Aorta (tissue), 5 donors: ENCODE results near the gene RASD1. TPM values are rescaled to one million over a fixed set of nuclear protein-coding genes. Genes with fewer than 3 reads are reported as not detected.
"Not testable (repeated sequence)": the region's sequence is repeated elsewhere in the genome, so short reads cannot be mapped to it uniquely, and the experiment has no call there.

Experiments used
- ATAC-seq: fragments of 200-7000 bp; cut with Tn5 transposase; one replicate; pipeline ENCODE4 v1.9.1; 2022; ENCODE audit warnings: moderate library complexity; ENCODE audit not compliant: low FRiP score
- DNase-seq, 2 donors: peaks; one replicate each; pipeline ENCODE4 v3.0.0-alpha.2; 2020
- H3K27ac ChIP-seq, 2 donors: one replicate each; pipeline ENCODE4 v1.5.1; 2013; ENCODE audit warnings: low read length in 2 of 2, mild to moderate bottlenecking in 2 of 2, moderate library complexity in 2 of 2, control low read depth in 1 of 2, inconsistent platforms in 1 of 2, low read depth in 1 of 2
- H3K27me3 ChIP-seq, 2 donors: one replicate each; pipeline ENCODE4 v1.6.1; 2013; ENCODE audit warnings: control low read depth in 1 of 2, low read length in 1 of 2, mild to moderate bottlenecking in 1 of 2, moderate library complexity in 1 of 2; ENCODE audit not compliant: insufficient read depth in 2 of 2, control insufficient read depth in 1 of 2
- H3K36me3 ChIP-seq, 2 donors: one replicate each; pipeline ENCODE4 v1.6.1; 2013; ENCODE audit warnings: control low read depth in 1 of 2, low read length in 1 of 2, mild to moderate bottlenecking in 1 of 2; ENCODE audit not compliant: insufficient read depth in 2 of 2, control insufficient read depth in 1 of 2
- H3K4me1 ChIP-seq, 2 donors: one replicate each; pipeline ENCODE4 v1.6.1; 2013; ENCODE audit warnings: low read length in 2 of 2, control low read depth in 1 of 2, mild to moderate bottlenecking in 1 of 2, moderate library complexity in 1 of 2; ENCODE audit not compliant: insufficient read depth in 2 of 2, control insufficient read depth in 1 of 2
- H3K4me3 ChIP-seq, 2 donors: one replicate each; pipeline ENCODE4 v1.5.1; 2013; ENCODE audit warnings: low read length in 2 of 2, control low read depth in 1 of 2, mild to moderate bottlenecking in 1 of 2
- H3K9me3 ChIP-seq: one replicate; pipeline ENCODE4 v1.6.1; 2013; ENCODE audit warnings: mild to moderate bottlenecking, low read length; ENCODE audit not compliant: control insufficient read depth
- WGBS, 2 donors: extraction: QIAGEN DNeasy Blood & Tissue Kit; methylation state at CpG; one replicate each; pipeline ENCODE4 v1.1.7; 2013; 5-methylcytosine and 5-hydroxymethylcytosine counted together
- intact Hi-C, 2 donors: fragments of 100-400 bp; cut with DNase I; formaldehyde crosslinking; loops; one replicate each; pipeline versions ENCODE4 v1.14.2 to v1.15.0; 2022
- polyA plus RNA-seq, 2 donors: library from polyadenylated mRNA; stranded (reverse); fragments of 200-250 nt; gene quantifications; one replicate each; pipeline ENCODE4 v1.2.3, GENCODE V29; 2013
- total RNA-seq, 2 donors: library from RNA; stranded (reverse); fragmentation: NEBNext Ultra II Directional; extraction: Animal tissue kit (Norgen Biotek cat#: 25700); gene quantifications; one replicate each; pipeline ENCODE4 v1.2.1, GENCODE V29; 2021
- donor health status: healthy with polysubstance abuse.
- donor health status: Bipolar disorder and iron deficiency.
- donor health status: DM: no; HTN: no; CAD: no.
- donor health status: DM: no; HTN: no; CAD: no.
- donor health status: DM: yes; HTN: yes; CAD: no.

Gene RASD1
- total and polyA plus RNA-seq, 4 donors = 2.9 to 50.1 (median 8.3) TPM

- H3K27ac ChIP-seq = no peak overlapping the region
- ATAC-seq (no peak), DNase-seq (no peak)
- H3K27me3 ChIP-seq = no peaks in the 10 kb centered on the region
- no peak overlapping the region for H3K4me3 ChIP-seq
- intact Hi-C loops = no loop called here
- no peaks in the 10 kb centered on the region for H3K4me1 ChIP-seq
- WGBS, 2 donors = 80% methylated on average over 6 of the region's 6 CpGs
- H3K36me3 ChIP-seq = no peaks in the 10 kb centered on the region
- no peaks in the 10 kb centered on the region for H3K9me3 ChIP-seq
These were observed 32.4 kb downstream of the RASD1 start for GRCh38 chr17:17463821-17464220.

GRCh38 chr17:17462048-17462824, 34.0 kb downstream of the RASD1 start:
- ATAC-seq = no peak
- no peaks in the 10 kb centered on the region for H3K27me3 ChIP-seq
- intact Hi-C loops = no loop called here
- no peaks in the 10 kb centered on the region for H3K36me3 ChIP-seq
- H3K27ac ChIP-seq = no peak overlapping the region
- H3K9me3 ChIP-seq = no peaks in the 10 kb centered on the region
- H3K4me3 ChIP-seq = no peak overlapping the region
- no peak for DNase-seq
- WGBS, 2 donors = 67 to 69% methylated on average over 15 of the region's 15 CpGs
- no peaks in the 10 kb centered on the region for H3K4me1 ChIP-seq

GRCh38 chr17:17460038-17460437, 36.2 kb downstream of the RASD1 start:
- DNase-seq (no peak), ATAC-seq (no peak)
- no peak overlapping the region for H3K4me3 ChIP-seq
- H3K9me3 ChIP-seq = no peaks in the 10 kb centered on the region
- 97 to 99% methylated on average over 4 of the region's 4 CpGs for WGBS, 2 donors
- H3K27me3 ChIP-seq = no peaks in the 10 kb centered on the region
- intact Hi-C loops = no loop called here
- H3K36me3 ChIP-seq = no peaks in the 10 kb centered on the region
- H3K4me1 ChIP-seq = no peaks in the 10 kb centered on the region
- no peak overlapping the region for H3K27ac ChIP-seq

GRCh38 chr17:17457680-17458079, 38.5 kb downstream of the RASD1 start:
- H3K27me3 ChIP-seq = no peaks in the 10 kb centered on the region
- no peak overlapping the region for H3K27ac ChIP-seq
- intact Hi-C loops = no loop called here
- DNase-seq (no peak), ATAC-seq (no peak)
- no peaks in the 10 kb centered on the region for H3K36me3 ChIP-seq
- no peaks in the 10 kb centered on the region for H3K4me1 ChIP-seq
- no peak overlapping the region for H3K4me3 ChIP-seq
- 87 to 92% methylated on average over 2 of the region's 2 CpGs for WGBS, 2 donors
- no peaks in the 10 kb centered on the region for H3K9me3 ChIP-seq

GRCh38 chr17:17456251-17456650, 39.9 kb downstream of the RASD1 start:
- 73 to 79% methylated on average over 19 of the region's 19 CpGs for WGBS, 2 donors
- Histone ChIP-seq H3K4me3 (no peak overlapping the region), H3K9me3 (no peaks in the 10 kb centered on the region), H3K27me3 (no peaks in the 10 kb centered on the region), H3K36me3 (no peaks in the 10 kb centered on the region), H3K4me1 (no peaks in the 10 kb centered on the region), H3K27ac (no peak overlapping the region)
- intact Hi-C loops = no loop called here
- DNase-seq (no peak), ATAC-seq (no peak)

- intact Hi-C loops = no loop called here
- no peaks in the 10 kb centered on the region for H3K4me1 ChIP-seq
These were observed 41.0 kb downstream of the RASD1 start for GRCh38 chr17:17455173-17455572.

GRCh38 chr17:17454700-17455099, 41.5 kb downstream of the RASD1 start:
- H3K9me3 ChIP-seq, ATAC-seq, H3K27ac ChIP-seq, DNase-seq, H3K36me3 ChIP-seq, H3K4me1 ChIP-seq, H3K27me3 ChIP-seq, intact Hi-C loops, H3K4me3 ChIP-seq: not testable (repeated sequence)
- 13 to 29% methylated on average over 1 of the region's 1 CpG for WGBS, 2 donors

More at GRCh38 chr17:17455173-17455572, 41.0 kb downstream of the RASD1 start:
- DNase-seq (no peak), ATAC-seq (no peak)
- Histone ChIP-seq H3K27ac (no peak overlapping the region), H3K27me3 (no peaks in the 10 kb centered on the region), H3K9me3 (no peaks in the 10 kb centered on the region), H3K36me3 (no peaks in the 10 kb centered on the region), H3K4me3 (no peak overlapping the region)
- 85 to 86% methylated on average over 4 of the region's 4 CpGs for WGBS, 2 donors

GRCh38 chr17:17454276-17454675, 41.9 kb downstream of the RASD1 start:
- Histone ChIP-seq H3K4me3 (no peak overlapping the region), H3K4me1 (no peaks in the 10 kb centered on the region), H3K36me3 (no peaks in the 10 kb centered on the region), H3K9me3 (no peaks in the 10 kb centered on the region), H3K27ac (no peak overlapping the region), H3K27me3 (no peaks in the 10 kb centered on the region)
- intact Hi-C loops = no loop called here
- DNase-seq = no peak
- no peak for ATAC-seq
- 86 to 88% methylated on average over 1 of the region's 1 CpG for WGBS, 2 donors

- Histone ChIP-seq H3K27me3 (no peaks in the 10 kb centered on the region), H3K27ac (no peak overlapping the region), H3K9me3 (no peaks in the 10 kb centered on the region), H3K4me3 (no peak overlapping the region), H3K36me3 (no peaks in the 10 kb centered on the region), H3K4me1 (no peaks in the 10 kb centered on the region)
- ATAC-seq = no peak
- no peak for DNase-seq
- 70 to 74% methylated on average over 9 of the region's 9 CpGs for WGBS, 2 donors
- intact Hi-C loops = no loop called here
These were observed 43.1 kb downstream of the RASD1 start for GRCh38 chr17:17453088-17453487.
